HG03280 (cell line): ENCODE data around the gene RNF44.
A peak's percentile ranks its signal among the peaks of the same experiment; 100 is the strongest.
"Not testable (repeated sequence)": the region's sequence is repeated elsewhere in the genome, so short reads cannot be mapped to it uniquely, and the experiment has no call there.

Experiments used
- ATAC-seq: cut with Tn5 transposase; IDR thresholded peaks from one replicate; pipeline ENCODE4 v1.9.1; 2021; ENCODE audit warnings: mild to moderate bottlenecking, moderate library complexity; ENCODE audit not compliant: unreplicated experiment

The RNF44 gene

DNA sequence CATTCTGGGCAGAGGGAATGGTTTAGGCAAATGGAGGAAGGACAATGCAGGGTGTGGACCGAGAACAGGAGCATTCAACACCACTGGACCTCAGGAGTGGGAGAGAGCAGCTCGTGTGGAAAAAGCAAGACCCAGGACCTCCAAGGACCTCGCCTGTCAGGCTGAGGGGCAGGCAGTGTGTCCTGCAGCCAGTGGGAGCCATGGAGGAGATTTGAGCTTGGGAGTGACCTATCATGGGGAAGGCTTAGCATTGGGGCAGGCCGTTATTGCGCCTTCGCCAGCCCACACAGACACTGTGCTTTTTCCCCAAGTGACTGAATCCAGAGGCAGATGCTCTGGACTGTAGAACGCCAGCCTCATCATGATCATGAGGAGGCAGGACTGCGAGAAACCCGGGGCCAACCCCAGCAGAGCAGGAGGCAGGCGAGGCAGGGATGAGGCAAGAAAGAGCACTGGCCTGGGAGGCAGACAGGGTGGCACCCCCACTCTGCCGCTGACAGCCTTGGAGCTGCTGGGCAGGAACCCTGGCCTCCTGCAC, 15.2 kb upstream of the RNF44 start:
- no peak for ATAC-seq

DNA sequence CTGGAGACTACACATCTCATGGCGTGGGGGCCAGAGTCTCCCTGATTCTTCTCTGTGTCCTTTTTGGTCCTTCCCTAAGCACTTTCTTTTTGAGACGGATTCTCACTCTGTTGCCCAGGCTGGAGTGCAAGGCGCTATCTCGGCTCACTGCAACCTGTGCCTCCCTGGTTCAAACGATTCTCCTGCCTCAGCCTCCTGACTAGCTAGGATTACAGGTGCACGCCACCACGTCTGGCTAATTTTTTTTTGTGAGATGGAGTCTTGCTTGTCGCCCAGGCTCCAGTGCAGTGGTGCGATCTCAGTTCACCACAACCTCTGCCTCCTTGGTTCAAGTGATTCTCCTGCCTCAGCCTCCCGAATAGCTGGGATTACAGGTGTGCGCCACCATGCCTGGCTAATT, 13.7 kb upstream of the RNF44 start:
- ATAC-seq, result not testable (repeated sequence)

DNA sequence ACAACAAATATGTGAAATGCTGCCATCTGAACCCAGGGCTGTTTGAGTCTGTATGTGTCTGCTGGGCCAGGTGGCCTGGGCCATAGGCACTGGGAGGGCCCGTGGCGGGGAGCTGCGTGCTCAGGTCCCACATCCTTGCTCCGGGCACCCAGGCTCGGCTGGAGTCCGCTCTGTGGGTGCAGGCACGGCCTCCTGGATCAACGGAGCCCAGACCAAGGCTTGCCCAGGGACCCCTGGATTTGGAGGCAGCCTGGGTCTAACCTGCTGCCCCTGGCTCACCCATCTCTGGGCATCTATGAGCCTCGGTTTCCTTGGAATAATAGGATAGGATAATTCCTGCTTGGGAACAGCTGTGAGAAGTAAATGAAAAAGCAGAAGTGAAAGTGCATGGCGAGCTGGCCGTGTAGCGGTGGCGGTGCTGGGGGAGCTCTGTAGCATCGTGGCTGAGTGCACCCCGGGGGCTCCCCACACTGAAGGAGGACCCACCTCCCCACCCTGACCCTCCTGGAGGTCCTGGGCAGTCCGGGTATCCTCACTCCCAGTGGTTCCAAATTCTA, 13.2 kb upstream of the RNF44 start:
- ATAC-seq, result no peak

DNA sequence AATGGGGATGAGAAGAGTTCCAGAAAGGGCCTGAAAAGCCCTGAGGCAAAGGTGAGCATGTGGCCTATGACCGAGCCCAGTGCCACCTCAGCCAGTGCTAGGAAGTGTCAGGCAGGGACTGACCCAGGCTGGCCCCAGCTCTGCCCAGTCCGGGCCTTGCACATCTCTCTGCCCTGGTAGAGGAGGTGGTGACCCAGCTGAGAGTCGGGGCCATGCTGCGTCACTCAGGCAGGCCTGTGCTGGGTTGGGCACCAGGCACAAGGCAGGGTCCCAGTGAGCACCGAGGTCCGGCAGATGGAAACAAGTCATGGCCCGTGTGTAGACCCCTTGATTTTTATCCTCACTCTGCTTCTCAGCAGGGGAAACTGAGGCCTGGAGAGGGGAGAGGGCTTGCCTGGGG, 12.7 kb upstream of the RNF44 start:
- ATAC-seq, result no peak

DNA sequence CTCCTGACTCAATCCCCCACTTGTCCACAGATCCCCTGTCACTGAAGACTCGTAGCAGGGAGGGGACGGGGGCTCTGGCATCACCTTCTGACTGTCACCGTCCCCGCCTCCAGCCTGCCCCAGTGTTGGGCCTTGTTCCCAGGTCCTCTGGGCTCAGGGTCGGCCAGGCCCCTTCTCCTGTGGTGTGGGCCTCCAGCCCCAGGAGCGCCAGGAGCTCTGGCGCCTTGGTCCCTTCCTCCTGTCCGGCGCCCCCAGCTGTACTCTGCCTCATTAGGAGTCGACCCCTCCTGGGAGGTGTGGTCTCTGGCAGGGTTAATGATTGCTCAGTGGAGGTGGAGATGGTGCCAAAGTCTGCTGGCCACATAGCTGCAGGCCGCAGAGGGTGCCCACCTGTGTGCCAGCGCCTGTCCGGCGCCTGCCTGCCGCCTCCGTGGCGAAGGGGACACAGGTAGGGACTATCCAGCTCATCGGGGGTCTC, 11.8 kb upstream of the RNF44 start, which contains the start of gene CDHR2:
CDHR2 (plus strand) TSS at position 376 of the 478 bp plus-strand sequence. CDS start 16,011 bp downstream, outside the sequence.
- no peak for ATAC-seq

DNA sequence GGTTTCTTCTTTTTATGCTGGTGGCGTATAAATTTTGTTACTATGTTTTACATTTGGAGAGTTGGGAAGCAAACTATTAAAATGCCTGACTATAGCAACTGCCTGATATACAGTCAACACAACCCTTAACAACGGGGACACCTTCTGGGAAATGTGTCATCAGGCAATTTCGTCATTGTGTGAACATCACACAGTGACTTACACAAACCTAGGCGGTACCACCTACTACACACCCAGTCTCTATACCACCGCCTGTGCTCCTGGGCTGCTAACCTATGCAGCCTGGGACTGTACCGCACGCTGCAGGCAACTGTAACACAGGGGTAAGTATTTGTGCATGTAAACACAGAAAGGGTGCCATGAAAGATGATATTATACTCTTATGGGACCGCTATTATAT, 10.6 kb upstream of the RNF44 start:
- no peak for ATAC-seq

DNA sequence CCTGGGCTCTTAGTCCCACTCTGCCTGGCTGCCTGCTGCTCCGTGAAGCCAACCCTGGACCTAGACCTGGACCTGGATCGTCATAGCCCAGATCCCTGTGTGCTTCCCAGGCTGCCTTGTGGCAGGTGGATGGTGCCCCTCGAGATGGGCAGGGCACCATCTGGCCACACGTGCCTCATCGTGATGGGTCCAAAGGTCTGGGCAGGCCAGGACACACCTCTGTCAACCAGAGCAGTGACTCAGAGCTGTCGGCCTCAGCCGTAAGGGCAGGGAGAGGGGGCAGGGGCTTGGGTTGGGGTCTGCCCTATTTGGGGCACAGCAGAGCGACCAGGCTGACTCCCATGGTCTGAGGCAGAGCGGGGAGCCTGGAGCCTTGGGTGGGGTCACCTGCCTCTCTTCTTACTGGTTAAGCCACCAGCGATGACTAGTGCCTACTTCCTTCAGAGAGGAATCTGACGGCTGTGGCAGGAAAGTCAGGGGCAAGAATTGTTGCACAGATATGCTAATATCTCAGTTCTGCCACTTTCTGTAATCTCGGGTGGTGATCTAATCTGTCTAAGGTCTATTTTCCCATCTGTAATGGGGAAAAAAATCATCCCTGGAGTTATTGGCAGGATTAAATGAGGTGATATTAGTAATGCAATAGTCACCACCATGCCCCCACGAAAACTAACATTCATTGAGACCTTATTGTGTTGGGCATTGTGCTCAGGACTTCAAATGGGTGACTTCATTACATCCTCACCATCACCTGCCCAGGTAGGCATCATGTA, 8.7 kb upstream of the RNF44 start:
- no peak for ATAC-seq

DNA sequence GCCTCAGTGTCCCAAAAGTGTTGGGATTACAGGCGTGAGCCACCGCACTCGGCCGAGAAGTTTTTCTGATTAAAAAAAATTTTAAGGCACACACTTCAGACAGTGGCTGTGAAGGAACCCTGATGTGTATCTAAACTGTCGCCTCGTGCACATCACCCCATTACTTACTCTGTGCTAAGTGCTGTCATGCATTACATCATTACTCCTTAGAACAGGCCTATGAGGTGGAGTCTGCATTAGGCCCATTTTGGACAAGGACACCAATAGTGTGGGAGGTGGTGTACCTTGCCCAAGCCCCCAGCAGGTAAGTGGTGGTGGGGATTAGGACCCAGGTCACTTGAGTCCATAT, 8.2 kb upstream of the RNF44 start:
- no peak for ATAC-seq

DNA sequence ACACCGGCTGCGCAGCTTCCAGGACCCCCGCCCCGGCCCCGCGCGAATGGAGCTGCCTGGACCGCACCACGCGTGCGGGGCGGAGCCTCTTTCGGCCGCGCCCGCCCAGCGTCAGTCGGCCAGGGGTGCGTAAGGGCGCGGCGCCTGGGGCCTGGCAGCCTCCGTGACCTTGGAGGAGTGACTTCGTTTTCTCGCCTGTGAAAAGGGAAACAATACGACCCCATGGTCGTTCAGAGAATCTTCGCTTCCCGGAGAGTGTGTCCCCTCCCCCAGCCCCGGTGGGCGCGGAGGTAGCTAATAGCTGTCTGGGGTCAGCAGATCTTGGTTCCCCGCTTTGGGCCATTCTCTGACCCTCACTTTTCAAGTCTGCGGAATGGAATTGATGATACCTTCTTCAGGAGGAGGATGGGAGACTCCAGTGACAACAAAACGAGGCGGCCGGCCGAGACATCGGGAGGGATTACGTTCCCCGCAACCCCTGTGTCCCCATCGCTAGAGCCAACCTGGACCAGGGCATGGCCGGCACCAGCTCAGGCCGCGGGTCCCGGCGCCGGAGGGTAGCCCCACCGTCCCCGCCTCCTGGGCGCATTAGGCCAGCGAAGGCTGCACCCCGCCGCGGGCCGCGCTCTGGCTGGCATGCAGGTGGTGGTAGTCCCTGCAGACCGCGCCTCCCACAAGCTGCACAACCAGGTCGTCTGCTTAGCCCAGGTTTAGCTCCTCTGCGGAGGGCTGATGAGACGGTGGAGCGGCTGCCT, 6.4 kb upstream of the RNF44 start:
- ATAC-seq, result peak; percentile 69

DNA sequence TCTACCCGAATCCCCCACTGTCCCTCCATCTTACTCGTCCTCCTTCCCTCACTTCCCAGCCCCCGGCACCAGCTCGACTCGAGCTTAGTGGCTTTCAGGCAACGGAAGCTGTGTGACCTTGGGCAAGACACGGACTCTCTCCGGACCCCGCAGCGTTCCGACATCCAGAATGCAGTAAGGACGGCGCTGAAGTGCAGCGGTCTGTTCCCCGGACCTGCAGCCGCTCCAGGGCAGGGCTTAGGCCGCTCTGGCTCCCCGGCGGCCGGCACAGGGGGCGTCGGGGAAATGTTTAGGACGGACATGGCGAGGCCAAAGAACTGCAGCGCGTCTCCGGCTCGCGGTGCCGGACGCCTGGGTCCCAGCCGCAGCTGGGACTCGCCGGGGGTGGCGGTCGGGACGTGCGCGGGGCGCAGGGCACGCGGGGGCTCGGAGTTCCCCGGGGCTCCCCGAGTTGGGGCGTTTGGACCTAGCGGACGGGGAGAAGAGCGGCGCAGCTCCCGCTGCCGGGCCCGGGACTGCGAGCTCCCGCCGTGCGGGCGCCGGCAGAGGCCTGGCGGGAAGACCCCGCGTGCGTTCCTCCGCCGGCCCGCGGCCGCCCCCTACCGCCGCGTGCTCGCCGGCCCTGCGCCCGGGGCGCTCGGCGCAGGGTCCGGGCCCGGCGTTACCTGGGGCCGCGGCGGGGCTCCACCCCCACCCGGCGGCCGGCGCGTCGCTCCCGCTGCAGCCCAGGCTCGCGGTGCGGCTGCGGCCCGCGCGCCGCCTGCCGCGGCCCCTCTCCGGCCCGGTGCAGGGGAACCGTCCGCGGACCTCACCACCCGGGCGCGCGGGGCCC, 5.6 kb upstream of the RNF44 start:
- peak; percentile 46 for ATAC-seq

DNA sequence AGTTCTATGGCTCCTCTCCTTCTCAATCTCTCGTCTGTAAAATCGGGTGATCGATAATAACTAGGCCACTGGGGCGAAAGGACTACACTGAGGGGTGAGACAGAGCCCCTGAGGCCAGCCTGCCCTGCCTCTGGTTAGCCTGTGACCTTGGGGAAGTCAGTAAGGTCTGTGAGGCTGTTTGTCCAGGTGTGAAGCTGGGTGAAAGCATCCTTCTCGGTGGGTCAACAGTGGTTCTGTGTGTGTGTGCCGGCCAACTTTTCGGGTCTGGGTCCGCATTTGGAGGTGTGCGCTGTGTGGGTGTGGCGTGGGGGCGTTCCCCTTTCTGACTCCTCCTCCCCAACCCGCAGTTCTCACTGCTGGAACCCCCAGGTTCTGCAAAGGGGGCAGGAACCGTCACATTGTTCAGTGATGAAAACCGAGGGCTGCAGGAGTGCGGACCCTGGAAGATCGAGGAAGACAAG, 5.0 kb upstream of the RNF44 start:
- no peak for ATAC-seq

DNA sequence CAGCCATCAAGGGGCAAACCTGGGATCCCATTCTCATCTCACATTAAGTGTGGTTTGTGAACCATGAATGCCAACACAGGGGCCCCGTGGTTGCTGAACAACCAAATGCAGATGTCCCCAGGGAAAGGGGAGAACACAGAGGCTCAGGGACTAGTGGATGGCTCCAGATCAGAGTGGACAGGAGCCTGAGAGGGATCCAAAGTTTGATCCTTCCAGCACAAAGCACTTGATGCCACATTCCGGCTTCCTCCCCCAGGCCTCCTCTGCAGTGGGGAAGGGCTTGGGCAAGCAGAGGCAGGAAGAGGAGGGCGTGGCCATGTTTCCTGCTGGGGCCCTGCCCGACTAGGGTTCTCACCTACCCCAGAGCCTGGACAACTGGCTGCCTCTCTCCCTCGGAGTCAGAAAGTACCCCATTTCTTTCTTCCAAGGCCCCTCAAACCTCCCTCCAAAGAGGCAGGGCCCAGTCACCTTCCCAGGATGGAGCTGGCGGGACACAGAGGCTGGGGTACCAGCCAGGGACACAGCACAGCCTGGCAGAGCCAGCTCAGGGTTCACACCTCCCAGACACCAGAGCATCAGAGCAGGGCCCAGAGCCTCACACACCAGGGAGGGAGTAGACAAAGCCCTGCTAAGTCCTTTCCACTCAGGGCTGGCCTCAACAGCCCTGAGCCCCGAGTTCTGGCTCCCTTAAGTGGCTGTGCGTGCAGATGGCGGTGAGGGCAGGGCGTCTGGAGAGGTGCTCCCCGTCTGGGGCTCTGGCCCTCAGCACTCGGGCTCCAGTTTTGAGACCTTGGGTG, 4.3 kb upstream of the RNF44 start:
- ATAC-seq, result no peak

DNA sequence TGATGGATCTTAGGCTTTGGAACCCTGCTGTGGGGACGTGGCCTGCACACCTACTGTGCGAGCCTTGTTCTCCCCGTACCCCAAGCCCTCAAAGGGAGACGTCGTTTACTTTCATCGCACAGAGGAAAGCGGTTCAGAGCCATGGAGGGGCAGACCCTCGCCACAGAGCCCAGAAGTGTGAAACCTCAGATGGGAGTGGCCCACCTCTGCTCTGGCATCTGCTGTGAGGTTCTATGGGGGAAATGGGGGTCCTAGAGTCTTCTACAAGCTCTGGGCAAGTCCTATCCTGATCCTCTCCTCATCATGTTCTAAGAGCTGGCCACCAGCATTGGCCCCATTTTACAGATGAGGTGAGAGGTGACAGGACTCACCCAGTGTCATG, 3.7 kb upstream of the RNF44 start:
- ATAC-seq, result no peak

DNA sequence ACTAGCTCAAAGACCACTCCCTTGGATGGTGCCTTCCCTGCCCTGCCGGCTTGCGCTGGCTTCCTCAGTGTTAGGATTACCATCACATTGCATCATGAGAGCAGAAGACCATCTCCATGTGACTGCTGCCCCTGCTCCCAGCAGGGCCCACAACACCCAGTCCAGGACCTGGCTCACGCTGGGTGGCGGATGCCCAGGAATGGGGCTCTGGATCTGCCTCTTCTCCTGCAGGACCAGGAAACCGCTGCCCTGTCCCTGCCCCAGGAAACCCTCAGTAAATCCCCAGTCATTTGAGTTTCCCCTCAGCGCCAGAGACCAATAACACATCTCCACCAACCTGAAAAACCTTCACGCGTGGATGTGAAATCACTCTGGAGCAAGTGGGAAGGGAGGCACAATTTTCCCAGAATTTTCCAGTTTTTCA, 3.3 kb upstream of the RNF44 start:
- no peak for ATAC-seq

DNA sequence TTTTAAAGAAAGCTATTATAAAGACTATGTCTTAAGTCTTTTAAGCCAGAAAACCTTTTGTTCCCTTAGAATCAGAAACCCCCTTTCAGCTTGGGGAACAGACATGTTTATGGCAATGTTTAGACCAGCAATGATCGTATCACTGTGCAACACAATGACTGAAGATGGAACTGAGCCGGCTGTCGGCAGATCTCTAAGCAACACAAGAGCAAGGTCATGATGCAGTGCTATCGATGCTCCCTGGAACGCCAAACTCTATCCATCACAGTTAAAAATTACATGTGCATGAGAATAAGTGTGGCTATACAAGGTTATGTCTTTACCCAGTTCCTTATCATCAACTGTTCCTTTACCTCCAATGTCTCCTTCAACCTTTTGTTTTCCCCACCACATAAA, 1.8 kb upstream of the RNF44 start:
- no peak for ATAC-seq

DNA sequence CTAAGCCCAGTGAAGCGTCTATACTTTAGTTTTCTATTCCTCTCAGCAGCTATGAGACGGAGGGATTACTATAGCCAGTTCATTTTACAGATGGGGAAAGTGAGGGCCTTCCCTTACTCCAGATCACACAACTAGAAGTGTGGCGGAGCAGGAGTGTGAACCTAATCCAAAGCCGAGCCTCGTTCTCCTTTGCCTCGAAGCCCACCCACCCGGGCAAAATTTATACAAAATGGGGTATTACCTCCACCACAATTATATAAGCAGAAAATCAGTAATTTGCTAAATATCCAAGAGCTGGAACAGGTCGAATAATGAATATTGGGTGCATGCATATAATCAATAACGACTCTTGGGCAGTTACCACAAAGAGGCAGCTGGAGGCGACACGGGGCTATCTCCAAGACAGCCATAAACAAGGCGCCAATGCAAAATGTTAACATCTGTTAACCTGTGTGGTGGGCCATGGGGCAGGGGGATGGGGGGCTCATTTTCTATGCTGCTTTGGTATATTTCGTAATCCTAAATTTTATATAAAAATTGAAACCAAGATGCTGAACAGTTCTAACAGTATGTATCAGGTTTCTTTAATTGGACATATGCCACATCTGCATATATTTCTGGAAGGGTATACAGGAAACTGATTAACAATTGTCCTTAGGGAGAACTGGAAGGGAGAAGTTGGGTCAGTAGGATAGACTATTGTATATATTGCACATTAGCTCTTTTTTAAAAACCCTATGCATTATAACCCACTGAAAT, 1.2 kb upstream of the RNF44 start:
- no peak for ATAC-seq

DNA sequence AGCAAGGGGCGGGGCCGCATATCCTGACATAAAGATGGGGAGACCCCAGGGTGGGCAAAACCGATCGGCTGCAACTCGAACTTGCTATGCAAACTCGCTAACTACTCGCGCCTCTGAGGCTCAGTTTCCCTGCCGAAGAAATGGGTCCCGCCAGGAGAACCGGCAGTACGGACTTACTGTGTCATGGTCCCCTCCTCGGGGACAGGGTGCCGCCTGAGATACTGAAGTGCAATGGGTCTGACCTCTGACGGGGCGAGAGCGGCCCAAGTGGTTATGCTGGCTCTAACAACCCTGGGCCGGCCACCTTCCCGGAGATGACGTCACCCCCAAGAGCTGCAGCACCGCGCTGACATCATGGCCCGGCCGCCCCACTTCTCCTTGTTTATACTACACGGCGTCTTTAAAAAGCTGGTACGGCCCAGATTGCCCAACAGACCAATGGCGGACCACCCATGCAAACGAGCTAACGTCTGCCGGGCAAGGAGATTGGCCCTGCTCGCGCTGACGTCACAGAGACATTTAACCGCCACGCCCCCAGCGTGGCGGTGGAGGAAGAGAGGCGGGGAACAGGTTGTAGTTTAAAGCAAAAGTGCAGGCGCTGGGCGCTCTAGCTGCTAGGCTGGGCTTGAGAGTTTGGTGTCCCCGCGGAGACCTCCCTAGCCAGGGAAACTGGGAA, 490 bp upstream of the RNF44 start:
- ATAC-seq, result peak; percentile 72

DNA sequence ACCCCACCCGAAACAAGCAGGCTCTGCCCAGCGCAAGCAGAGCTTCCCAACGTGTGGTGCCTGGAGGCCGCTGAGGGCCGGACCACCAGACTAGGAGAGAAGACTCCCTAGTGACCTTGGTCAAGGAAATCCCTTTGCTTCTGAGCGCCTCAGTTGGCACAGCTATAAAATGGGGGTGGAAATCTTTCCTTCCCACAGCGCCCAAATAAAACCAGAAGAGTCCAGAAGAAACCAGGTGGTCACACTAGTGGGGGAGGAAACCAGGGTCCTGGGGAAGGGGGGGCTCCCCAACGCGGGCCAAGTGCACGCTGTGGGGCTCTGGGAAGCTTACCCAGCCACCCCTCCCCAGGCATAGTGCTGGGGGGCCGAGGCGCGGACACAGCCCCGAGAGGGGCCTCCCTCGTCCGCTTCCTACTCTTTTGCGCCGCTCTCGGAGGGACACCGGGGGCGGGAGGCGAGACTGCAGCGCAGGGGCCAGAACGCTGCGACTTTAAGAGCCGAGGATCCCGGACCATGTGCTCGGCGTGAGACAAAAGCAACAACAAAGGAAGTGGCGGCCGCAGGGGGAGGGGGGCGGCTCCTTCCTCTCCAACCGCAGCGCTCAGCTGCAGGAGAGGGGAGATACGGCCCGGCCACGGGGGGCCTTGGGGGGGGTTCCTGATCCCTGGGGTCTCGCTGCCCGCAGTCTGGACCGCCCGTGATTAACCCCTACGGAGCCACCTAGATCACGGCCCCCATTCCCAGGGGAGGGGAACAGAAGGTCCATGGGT, 885 bp downstream of the RNF44 start:
- ATAC-seq, result peak; percentile 22
